ENCODE results near the gene KLHL35. TPM values are rescaled to one million over a fixed set of nuclear protein-coding genes. Genes with fewer than 3 reads are reported as not detected.

Gene KLHL35
- total and polyA plus RNA-seq, 2 of the 4 experiments (the other 2 are of a cell fraction) = 1.6 to 3.3 TPM

GRCh38 chr11:75403037-75403436, 30.0 kb downstream of the KLHL35 start:
- ChIA-PET CTCF (no interaction called here), POLR2A (ENCODE audit: unreplicated experiment) (no interaction called here)
- Histone ChIP-seq H2BK20ac (ENCODE audit: low read depth, low read length) (no peak overlapping the region), H3K56ac (ENCODE audit: extremely low read depth, insufficient read depth, low read length) (no peak overlapping the region), H3K9me3 (ENCODE audit: control insufficient read depth, insufficient read depth, low read length) (no peaks in the 10 kb centered on the region), H3K79me1 (ENCODE audit: low read depth in 1 of 2, low read length in 2 of 2) (peaks cover 14 to 59% of the 10 kb centered on the region in 2 experiments), H4K8ac (ENCODE audit: low read depth in 2 of 2, low read length in 2 of 2) (no peak overlapping the region), H3K18ac (ENCODE audit: low read depth, low read length) (no peak overlapping the region), H3K4me3 (ENCODE audit: insufficient read depth, low read depth, low read length) (no peak overlapping the region), H3K27ac (ENCODE audit: insufficient read depth, low read length) (no peak overlapping the region), H3K23ac (ENCODE audit: low read depth, low read length) (peak overlapping the region; percentile 61; the same call in 1 of the 2 replicates), H2AK9ac (replicated peaks; ENCODE audit: low read depth, low read length, poor library complexity) (no peak overlapping the region), H3K9me1 (ENCODE audit: insufficient read depth, low read length) (peaks cover 6% of the 10 kb centered on the region; the same call in 1 of the 2 replicates), H2AFZ (replicated peaks; ENCODE audit: low read length, poor library complexity) (no peak overlapping the region), H4K20me1 (ENCODE audit: insufficient read depth, low read length) (peaks cover 86% of the 10 kb centered on the region), H3K27me3 (ENCODE audit: control insufficient read depth, insufficient read depth, low read length) (no peaks in the 10 kb centered on the region), H3K4me1 (ENCODE audit: control insufficient read depth, insufficient read depth, low read length) (peaks cover 5% of the 10 kb centered on the region), H3K14ac (replicated peaks; ENCODE audit: low read depth, low read length) (no peak overlapping the region), H2BK120ac (ENCODE audit: low read depth, low read length) (no peak overlapping the region), H2BK15ac (ENCODE audit: low read depth, low read length) (no peak overlapping the region), H4K5ac (ENCODE audit: low read depth, low read length) (no peak overlapping the region), H2BK5ac (ENCODE audit: low read depth, low read length, poor library complexity, severe bottlenecking) (no peak overlapping the region), H3K36me3 (ENCODE audit: control insufficient read depth, insufficient read depth, low read length) (peaks cover 58% of the 10 kb centered on the region), H3K4ac (ENCODE audit: low read depth, low read length) (no peak overlapping the region), H2AK5ac (ENCODE audit: low read depth, low read length) (no peak overlapping the region), H3K9ac (ENCODE audit: low read depth, low read length) (peak overlapping the region; percentile 11), H3K4me2 (ENCODE audit: low read depth, low read length) (no peak overlapping the region), H4K91ac (ENCODE audit: insufficient read depth, low read depth, low read length) (no peak overlapping the region)
- BruUV-seq (replicated peaks) = no TSS peak
- DNase-seq (no peak), ATAC-seq (ENCODE audit: low read depth) (no peak)
- in situ Hi-C loops (cut with MboI; ENCODE audit: low sequenced_read_pairs) (no loop called here), dilution Hi-C loops (cut with HindIII; ENCODE audit: low sequenced_read_pairs, unreplicated experiment) (no loop called here), intact Hi-C loops (cut with micrococcal nuclease) (no loop called here)
- TF ChIP-seq CTCF (conservative IDR thresholded peaks at IDR 0.05; ENCODE audit: low read depth, low read length) (no peak), NFE2L2 (IDR thresholded peaks at IDR 0.05; ENCODE audit: low read depth, low read length) (peak; percentile 35; the same call in 1 of the 2 replicates), POLR2A (IDR thresholded peaks at IDR 0.05; ENCODE audit: low read depth, low read length) (no peak), RAD21 (IDR thresholded peaks at IDR 0.05; ENCODE audit: low read length) (no peak)
- WGBS, 2 experiments (ENCODE audit: extremely low coverage in 2 of 2, insufficient read length in 1 of 2) = no CpG with 5 or more reads among the region's 1 CpG

Data from IMR-90 (cell line).